NOMO-1 treated with DMSO at 0.1 percent for 48 hours (cell line): ENCODE data around the gene CNIH2.
"Not testable (repeated sequence)": the region's sequence is repeated elsewhere in the genome, so short reads cannot be mapped to it uniquely, and the experiment has no call there.

ENCODE experiments used
- DNase-seq: peaks from one replicate; lab custom pipeline; 2025; ENCODE audit not compliant: unreplicated experiment; lab: John Stamatoyannopoulos, UW

CNIH2 gene

GRCh38 chr11:66313321-66314185 lies 35.6 kb downstream of the CNIH2 start:
- DNase-seq = no peak

GRCh38 chr11:66314186-66314501 lies 36.2 kb downstream of the CNIH2 start:
- no peak for DNase-seq

- DNase-seq = no peak
Observed at GRCh38 chr11:66314561-66315497, 36.9 kb downstream of the CNIH2 start.

- no peak for DNase-seq
Observed at GRCh38 chr11:66315498-66315885, 37.5 kb downstream of the CNIH2 start.

- no peak for DNase-seq
Observed at GRCh38 chr11:66315921-66316811, 38.2 kb downstream of the CNIH2 start.

- no peak for DNase-seq
Observed at GRCh38 chr11:66316849-66317251, 38.9 kb downstream of the CNIH2 start, which contains the start of gene CD248. CD248 (minus strand) TSS chr11:66317044; CDS start chr11:66317027, 17 bp downstream.

DNA sequence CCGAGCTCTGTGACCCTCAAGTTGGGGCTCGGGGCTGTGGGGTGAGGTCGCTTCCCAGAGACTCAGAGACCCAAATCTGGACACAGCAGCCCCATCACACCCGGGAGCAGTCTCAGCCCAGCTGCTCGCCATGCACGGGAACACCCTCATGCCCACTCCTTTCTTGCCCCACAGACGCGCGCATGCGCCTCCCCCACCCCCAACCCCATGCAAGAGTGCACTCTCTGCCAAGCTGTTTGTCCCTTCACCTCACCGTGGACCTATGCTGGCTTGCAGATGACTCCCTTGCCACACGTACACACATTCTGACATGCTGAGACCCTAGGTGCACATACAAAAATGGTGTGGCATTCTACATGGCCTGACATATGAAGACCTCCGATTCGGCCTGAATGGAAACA lies 39.3 kb downstream of the CNIH2 start:
- DNase-seq = no peak

GRCh38 chr11:66317723-66318599 lies 40.0 kb downstream of the CNIH2 start:
- DNase-seq = peak; percentile 94

DNA sequence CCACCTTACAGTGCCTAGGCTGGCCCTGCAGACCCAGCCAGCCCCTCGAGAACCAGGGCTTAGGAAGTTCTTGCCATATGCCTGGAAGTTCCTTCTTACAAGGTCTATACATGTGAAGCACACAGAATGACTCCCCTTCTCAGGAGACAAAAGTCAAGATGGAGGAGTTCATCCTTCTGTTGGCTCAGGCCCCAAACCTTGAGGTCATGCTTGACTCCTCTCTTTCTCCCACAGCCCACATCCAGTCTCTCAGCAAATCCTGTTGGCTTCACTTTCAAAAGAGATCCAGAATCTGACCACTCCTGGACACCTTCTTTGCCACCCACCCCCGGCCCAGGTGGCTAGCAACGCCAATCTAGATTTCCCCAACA lies 40.6 kb downstream of the CNIH2 start:
- no peak for DNase-seq

- not testable (repeated sequence) for DNase-seq
Observed at GRCh38 chr11:66320289-66320688, 42.3 kb downstream of the CNIH2 start.

DNA sequence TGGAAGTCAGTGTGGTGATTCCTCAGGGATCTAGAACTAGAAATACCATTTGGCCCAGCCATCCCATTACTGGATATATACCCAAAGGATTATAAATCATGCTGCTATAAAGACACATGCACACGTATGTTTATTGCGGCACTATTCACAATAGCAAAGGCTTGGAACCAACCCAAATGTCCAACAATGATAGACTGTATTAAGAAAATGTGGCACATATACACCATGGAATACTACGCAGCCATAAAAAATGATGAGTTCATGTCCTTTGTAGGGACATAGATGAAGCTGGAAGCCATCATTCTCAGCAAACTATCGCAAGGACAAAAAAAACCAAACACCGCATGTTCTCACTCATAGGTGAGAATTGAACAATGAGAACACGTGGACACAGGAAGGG lies 42.8 kb downstream of the CNIH2 start:
- not testable (repeated sequence) for DNase-seq

DNA sequence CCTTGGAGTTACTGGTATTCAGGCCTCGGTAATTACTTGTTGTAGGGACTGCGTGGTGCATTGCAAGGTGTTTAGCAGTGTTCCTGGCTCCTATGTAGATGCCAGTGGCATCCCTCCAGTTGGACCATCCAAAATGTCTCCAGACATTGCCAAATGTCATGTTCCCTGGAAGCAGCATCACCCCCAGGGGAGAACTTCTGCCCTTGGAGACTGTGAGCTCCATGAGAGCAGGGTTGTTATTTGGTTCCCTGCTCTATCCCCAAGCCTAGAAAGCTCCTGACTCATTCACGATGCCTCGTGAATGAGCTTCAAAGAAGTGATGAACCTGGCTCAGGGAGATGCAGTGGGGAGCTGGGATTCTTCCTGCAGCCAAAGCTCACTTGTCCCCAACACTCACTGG lies 43.6 kb downstream of the CNIH2 start:
- no peak for DNase-seq

DNA sequence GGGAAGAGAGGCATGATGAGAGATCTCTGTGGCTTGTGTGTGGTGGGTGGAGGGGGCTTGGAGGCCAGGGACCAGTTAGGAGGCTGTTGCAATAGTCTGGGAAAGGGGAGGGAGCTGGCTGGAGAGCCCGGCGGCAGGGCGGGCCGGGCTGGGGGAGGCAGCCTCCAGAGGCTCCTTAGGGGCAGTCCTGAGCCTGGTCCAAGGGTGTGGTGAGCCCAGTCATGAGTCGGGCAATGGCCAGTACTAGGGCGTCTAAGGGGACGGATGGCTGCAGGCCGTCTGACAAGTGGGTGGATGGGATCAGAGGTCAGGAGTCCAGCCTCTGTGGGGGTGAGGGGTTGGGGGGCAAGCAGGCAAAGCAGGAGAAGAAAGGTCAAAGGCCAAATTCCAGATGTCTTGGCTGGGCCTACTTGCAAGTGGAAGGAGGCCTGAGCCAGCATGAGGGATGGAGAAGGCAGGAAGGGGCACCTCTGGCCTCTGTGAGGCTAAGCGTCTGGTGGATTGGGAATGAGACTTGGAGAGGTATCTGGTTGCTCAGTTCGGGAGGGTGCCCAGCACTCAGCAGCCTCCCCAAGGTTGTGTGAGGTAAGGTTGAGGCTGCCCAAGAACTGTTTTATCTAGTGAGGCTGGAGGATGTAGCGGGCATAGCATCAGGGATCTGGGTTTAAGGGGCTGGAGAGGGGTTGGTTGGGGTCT lies 44.9 kb downstream of the CNIH2 start:
- DNase-seq = no peak

DNA sequence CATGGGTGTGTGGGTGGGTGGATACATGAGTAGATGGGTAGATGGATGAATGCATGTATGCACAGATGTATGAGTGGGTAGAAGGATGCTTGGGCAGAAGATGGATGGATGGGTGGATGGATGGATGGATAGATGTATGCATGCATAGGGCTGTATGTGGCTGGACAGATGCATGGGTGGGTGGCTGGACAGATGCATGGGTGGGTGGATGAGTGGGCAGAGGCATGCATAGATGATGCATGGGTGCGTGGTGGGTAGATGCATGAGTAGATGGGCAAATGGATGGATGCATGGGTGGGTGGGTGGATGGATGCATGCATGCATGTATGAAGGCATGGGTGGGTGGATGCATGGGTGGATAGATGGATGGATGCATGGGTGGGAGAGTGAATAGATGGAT lies 45.7 kb downstream of the CNIH2 start:
- DNase-seq = no peak

- DNase-seq = no peak
Observed at GRCh38 chr11:66324664-66325063, 46.7 kb downstream of the CNIH2 start.

DNA sequence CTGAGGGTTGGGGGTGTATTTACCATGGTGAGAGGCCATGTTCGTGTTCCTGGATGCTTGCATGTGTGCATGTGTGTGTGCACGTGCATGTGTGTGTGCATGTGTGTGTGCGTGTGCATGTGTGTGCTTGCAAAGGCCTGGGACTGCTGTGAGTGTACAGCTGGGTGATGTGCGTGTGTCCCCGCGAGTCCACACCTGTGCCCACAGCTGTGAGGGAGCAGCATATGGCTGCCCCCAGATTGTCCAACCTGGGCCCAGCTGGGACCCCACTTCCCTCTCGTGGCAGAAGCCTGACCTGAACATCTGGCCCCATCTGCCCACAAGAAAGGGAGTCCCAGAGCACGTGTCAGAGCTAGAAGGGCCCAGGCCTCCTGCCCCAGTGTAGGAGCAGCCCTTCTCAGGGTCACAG lies 47.3 kb downstream of the CNIH2 start:
- no peak for DNase-seq

DNA sequence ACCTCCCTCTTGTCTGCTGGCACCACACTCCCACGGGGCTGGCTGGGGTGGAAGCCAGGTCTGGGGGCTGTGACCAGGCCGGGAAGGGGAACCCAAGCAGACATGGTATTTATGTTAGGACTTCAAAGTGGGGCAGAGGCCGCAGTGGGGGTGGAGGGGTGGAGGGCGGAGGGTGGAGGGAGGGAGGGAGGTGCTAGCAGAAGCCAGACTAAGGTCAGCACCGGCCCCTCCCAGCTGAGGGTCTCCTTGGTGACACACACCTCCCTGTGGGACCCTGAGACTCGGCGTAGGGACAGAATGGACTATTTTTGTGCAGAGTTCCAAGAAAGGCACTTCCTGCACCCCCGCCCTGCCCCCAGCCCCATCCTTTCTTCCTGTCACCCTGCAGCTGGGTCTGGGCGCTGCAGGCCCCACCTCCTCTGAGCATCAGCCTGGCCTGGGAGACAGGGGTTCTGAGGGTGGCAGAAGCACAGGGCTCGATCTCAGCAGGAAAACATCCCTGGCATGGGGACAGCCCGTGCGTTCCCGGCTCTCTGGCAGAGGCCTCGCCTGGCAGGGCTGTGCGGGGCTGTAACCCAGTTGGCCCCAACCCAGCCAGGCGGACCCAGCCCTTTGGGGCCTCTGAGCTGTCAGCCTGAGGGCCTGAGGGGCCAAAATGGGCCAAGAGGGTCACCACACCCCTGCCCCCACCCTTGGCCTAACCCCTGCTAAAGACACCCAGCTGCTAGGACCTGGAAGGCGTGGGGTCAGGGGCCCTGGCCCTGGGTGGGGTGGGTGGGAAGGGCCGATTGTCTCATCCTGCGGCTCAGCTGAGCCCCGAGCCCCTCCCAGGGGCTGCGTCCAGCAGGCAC lies 48.5 kb downstream of the CNIH2 start:
- no peak for DNase-seq

- DNase-seq = no peak
Observed at GRCh38 chr11:66327171-66328030, 49.4 kb downstream of the CNIH2 start.
